Fibroblast of lung (primary cell): ENCODE data around the gene HELB. TPM values are rescaled to one million over a fixed set of nuclear protein-coding genes. Genes with fewer than 3 reads are reported as not detected.

Experiments used
- DNase-seq, 2 donors: peaks; one replicate each; pipeline versions ENCODE4 v3.0.0 to v3.0.0-alpha.2; 2010; ENCODE audit warnings: low read depth in 2 of 2
- H2AFZ ChIP-seq: 2 replicates; pipeline ENCODE4 v1.5.1; 2012; ENCODE audit warnings: low read length, control low read depth, inconsistent platforms
- H3K27ac ChIP-seq: 2 replicates; pipeline ENCODE4 v1.5.1; 2011; ENCODE audit warnings: low read length, control low read depth; ENCODE audit not compliant: insufficient read depth
- H3K27me3 ChIP-seq: 2 replicates; pipeline ENCODE4 v1.5.1; 2011; ENCODE audit warnings: mild to moderate bottlenecking, low read length; ENCODE audit not compliant: control insufficient read depth, insufficient read depth
- H3K36me3 ChIP-seq: 2 replicates; pipeline ENCODE4 v1.5.1; 2011; ENCODE audit warnings: low read length; ENCODE audit not compliant: control insufficient read depth, insufficient read depth
- H3K4me1 ChIP-seq: 2 replicates; pipeline ENCODE4 v1.5.1; 2011; ENCODE audit warnings: low read length; ENCODE audit not compliant: control insufficient read depth, insufficient read depth; ENCODE audit errors: extremely low read depth
- H3K4me2 ChIP-seq: 2 replicates; pipeline ENCODE4 v1.5.1; 2011; ENCODE audit warnings: low read length, control low read depth; ENCODE audit not compliant: insufficient read depth; ENCODE audit errors: extremely low read depth
- H3K4me3 ChIP-seq, 4 experiments: fragments of 200-600 bp in 1 of 4; sonication (generic) in 1 of 4; replicated peaks in 1 of 4; 2 replicates each; pipeline ENCODE4 v1.5.1; 2011 to 2016; ENCODE audit warnings: low read length in 4 of 4, low read depth in 3 of 4, mild to moderate bottlenecking in 3 of 4, control low read depth in 2 of 4, inconsistent platforms in 1 of 4, mixed read lengths in 1 of 4; ENCODE audit not compliant: insufficient read depth in 1 of 4; ENCODE audit errors: control extremely low read depth in 1 of 4
- H3K79me2 ChIP-seq: 2 replicates; pipeline ENCODE4 v1.5.1; 2012; ENCODE audit warnings: mild to moderate bottlenecking, low read length, inconsistent platforms; ENCODE audit not compliant: control insufficient read depth, insufficient read depth
- H3K9ac ChIP-seq: 2 replicates; pipeline ENCODE4 v1.5.1; 2011; ENCODE audit warnings: mild to moderate bottlenecking, low read length, control low read depth; ENCODE audit not compliant: insufficient read depth
- H3K9me3 ChIP-seq: 2 replicates; pipeline ENCODE4 v1.5.1; 2012; ENCODE audit warnings: low read depth, low read length; ENCODE audit not compliant: control insufficient read depth, insufficient read depth
- H4K20me1 ChIP-seq: 2 replicates; pipeline ENCODE4 v1.5.1; 2011; ENCODE audit warnings: low read length; ENCODE audit not compliant: control insufficient read depth, insufficient read depth; ENCODE audit errors: extremely low read depth
- CTCF ChIP-seq, 2 donors: IDR thresholded peaks in 1 of 2; conservative IDR thresholded peaks in 1 of 2; 1 replicate in 1 of 2; 2 replicates in 1 of 2; pipeline ENCODE4 v1.5.1; 2011 to 2012; ENCODE audit warnings: low read length in 2 of 2, control low read depth in 1 of 2, inconsistent platforms in 1 of 2, low read depth in 1 of 2, mild to moderate bottlenecking in 1 of 2
- EZH2 ChIP-seq: IDR thresholded peaks from 2 replicates; pipeline ENCODE4 v1.5.1; 2012; ENCODE audit warnings: low read length, control low read depth, mild to moderate bottlenecking; ENCODE audit errors: missing control alignments
- polyA plus RNA-seq, 2 donors: library from polyadenylated mRNA; depleted of rRNA in 1 of 2; stranded (reverse) in 1 of 2; unstranded in 1 of 2; fragments of >200 nt; gene quantifications; 2 replicates each; pipeline ENCODE4 v1.2.1, GENCODE V29; 2011 to 2012; ENCODE audit warnings: missing spikeins in 1 of 2
- total RNA-seq: library from RNA; depleted of rRNA; stranded (reverse); fragments of >200 nt; gene quantifications from 2 replicates; pipeline ENCODE4 v1.2.1, GENCODE V29; 2014

HELB gene
- total and polyA plus RNA-seq, 2 donors (not counting 1 experiment from before 2014, with no cell fraction given), result 1.2 to 3.1 TPM

DNA sequence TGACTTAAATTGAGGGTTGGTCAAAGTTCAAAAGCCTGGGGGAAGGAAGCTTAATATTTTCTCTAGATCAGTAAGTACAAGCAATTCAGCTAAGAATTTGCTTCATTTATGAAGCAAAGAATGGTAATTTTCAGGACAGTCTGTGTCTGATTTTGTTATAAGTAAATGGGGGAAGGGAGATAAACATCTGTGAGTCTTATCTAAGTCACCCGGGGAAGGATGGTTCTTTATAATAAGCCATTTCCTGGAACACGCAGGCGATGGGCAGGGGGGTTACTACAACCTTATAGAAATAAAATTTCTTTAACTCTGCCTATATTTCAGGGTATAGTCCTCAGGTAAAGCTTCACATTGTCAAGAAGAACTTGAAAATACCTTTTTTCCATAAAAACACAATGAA is 42.9 kb downstream of the HELB start:
- Histone ChIP-seq H4K20me1 (no peaks in the 10 kb centered on the region), H3K27me3 (no peaks in the 10 kb centered on the region), H3K36me3 (no peaks in the 10 kb centered on the region), H3K4me2 (no peak overlapping the region), H3K9ac (no peak overlapping the region), H3K27ac (no peak overlapping the region), H2AFZ (no peak overlapping the region), H3K79me2 (no peaks in the 10 kb centered on the region), H3K9me3 (no peaks in the 10 kb centered on the region), H3K4me3 (no peak overlapping the region), H3K4me1 (no peaks in the 10 kb centered on the region)
- no peak for DNase-seq
- TF ChIP-seq CTCF (conservative IDR thresholded peaks at IDR 0.05 in 1 of 2, IDR thresholded peaks at IDR 0.05 in 1 of 2; ENCODE audit: low read depth in 1 of 2, low read length in 2 of 2) (no peak), EZH2 (no peak)

DNA sequence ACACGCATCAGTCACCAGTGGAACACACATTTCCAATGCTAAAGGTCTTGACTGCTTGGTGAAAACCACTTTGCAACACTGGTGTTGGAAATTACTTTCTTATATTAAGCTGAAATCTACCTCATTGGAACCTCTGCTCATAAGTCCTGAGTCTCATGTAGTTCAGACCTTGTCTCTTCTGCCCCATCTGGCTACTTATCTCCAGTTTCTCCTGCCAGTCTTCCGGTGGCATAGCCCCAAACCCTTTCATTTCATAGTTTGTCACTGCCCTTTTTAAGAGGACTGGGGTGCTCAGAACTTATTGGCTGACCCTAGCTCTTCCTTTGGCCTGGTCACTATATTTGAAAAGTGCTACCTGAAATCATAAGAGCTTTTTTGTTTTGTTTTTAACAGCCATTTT is 43.7 kb downstream of the HELB start:
- no peak overlapping the region for H3K9ac ChIP-seq
- no peak overlapping the region for H3K27ac ChIP-seq
- H3K79me2 ChIP-seq, result no peaks in the 10 kb centered on the region
- no peaks in the 10 kb centered on the region for H3K36me3 ChIP-seq
- H3K27me3 ChIP-seq, result no peaks in the 10 kb centered on the region
- TF ChIP-seq EZH2 (no peak), CTCF (conservative IDR thresholded peaks at IDR 0.05 in 1 of 2, IDR thresholded peaks at IDR 0.05 in 1 of 2; ENCODE audit: low read depth in 1 of 2, low read length in 2 of 2) (no peak)
- no peak overlapping the region for H2AFZ ChIP-seq
- DNase-seq, result no peak
- no peaks in the 10 kb centered on the region for H4K20me1 ChIP-seq
- no peak overlapping the region for H3K4me2 ChIP-seq
- H3K4me3 ChIP-seq, result no peak overlapping the region
- H3K4me1 ChIP-seq, result no peaks in the 10 kb centered on the region
- no peaks in the 10 kb centered on the region for H3K9me3 ChIP-seq

GRCh38 chr12:66351301-66351700 is 49.0 kb downstream of the HELB start:
- no peaks in the 10 kb centered on the region for H3K4me1 ChIP-seq
- no peaks in the 10 kb centered on the region for H3K79me2 ChIP-seq

More at GRCh38 chr12:66351301-66351700, 49.0 kb downstream of the HELB start:
- Histone ChIP-seq H3K27ac (no peak overlapping the region), H3K4me2 (no peak overlapping the region), H3K27me3 (no peaks in the 10 kb centered on the region), H3K4me3 (no peak overlapping the region), H3K9ac (no peak overlapping the region), H3K36me3 (no peaks in the 10 kb centered on the region), H3K9me3 (no peaks in the 10 kb centered on the region), H4K20me1 (no peaks in the 10 kb centered on the region), H2AFZ (no peak overlapping the region)
- no peak for DNase-seq
- TF ChIP-seq CTCF (conservative IDR thresholded peaks at IDR 0.05 in 1 of 2, IDR thresholded peaks at IDR 0.05 in 1 of 2; ENCODE audit: low read depth in 1 of 2, low read length in 2 of 2) (no peak), EZH2 (no peak)
